Central memory CD8-positive, alpha-beta T cell (primary cell): ENCODE measurements around the gene UBE3B.

Experiments used
- ATAC-seq: fragments of 150-1000 bp; cut with Tn5 transposase; replicated peaks from 2 replicates; pipeline ENCODE4 v1.10.0; 2022; ENCODE audit warnings: mild to moderate bottlenecking, moderate FRiP score, moderate number of reproducible peaks; ENCODE audit not compliant: poor library complexity, severe bottlenecking; ENCODE audit errors: extremely low read depth
- DNase-seq, 2 donors: peaks; one replicate each; pipeline ENCODE4 v3.0.0; 2021; ENCODE audit warnings: low spot score in 2 of 2
- H3K27ac Mint-ChIP-seq: one replicate; pipeline ENCODE4 v1.8.0; 2022; ENCODE audit warnings: low read depth, mild to moderate bottlenecking, moderate library complexity, mixed read lengths
- H3K27me3 Mint-ChIP-seq: one replicate; pipeline ENCODE4 v1.8.0; 2022; ENCODE audit warnings: mixed read lengths
- H3K36me3 Mint-ChIP-seq: one replicate; pipeline ENCODE4 v1.8.0; 2022; ENCODE audit warnings: mild to moderate bottlenecking, moderate library complexity, mixed read lengths; ENCODE audit not compliant: insufficient read depth
- H3K4me1 Mint-ChIP-seq: one replicate; pipeline ENCODE4 v1.8.0; 2022; ENCODE audit warnings: mixed read lengths
- H3K4me3 Mint-ChIP-seq: one replicate; pipeline ENCODE4 v1.8.0; 2022; ENCODE audit warnings: mild to moderate bottlenecking, moderate library complexity, mixed read lengths
- H3K9me3 Mint-ChIP-seq: one replicate; pipeline ENCODE4 v1.8.0; 2022; ENCODE audit warnings: mixed read lengths

UBE3B gene

DNA sequence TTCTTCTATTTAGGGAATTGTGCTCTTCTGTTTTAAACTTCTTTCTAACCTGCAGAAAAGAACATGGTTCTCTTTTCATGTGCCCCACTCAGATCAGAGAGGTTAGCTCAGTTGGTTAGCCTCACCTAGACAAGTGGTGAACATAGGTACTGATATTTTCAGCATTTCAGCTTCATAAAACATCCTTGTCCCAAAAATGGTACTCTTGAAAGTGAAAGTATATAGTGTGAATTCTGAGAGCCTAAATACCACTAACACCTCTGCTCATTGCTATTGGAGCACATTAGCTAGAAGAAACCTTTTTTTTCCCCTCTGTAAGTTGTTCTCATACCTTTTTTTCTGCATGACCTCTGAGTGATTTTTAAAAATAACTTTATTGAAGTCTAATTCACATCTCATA lies 17.6 kb downstream of the UBE3B start:
- ATAC-seq (no peak), DNase-seq (no peak)
- H3K36me3 Mint-ChIP-seq = peaks cover 44% of the 10 kb centered on the region
- H3K4me3 Mint-ChIP-seq = no peak overlapping the region
- no peak overlapping the region for H3K27ac Mint-ChIP-seq
- H3K4me1 Mint-ChIP-seq = peaks cover 6% of the 10 kb centered on the region
- no peaks in the 10 kb centered on the region for H3K27me3 Mint-ChIP-seq
- H3K9me3 Mint-ChIP-seq = no peaks in the 10 kb centered on the region

DNA sequence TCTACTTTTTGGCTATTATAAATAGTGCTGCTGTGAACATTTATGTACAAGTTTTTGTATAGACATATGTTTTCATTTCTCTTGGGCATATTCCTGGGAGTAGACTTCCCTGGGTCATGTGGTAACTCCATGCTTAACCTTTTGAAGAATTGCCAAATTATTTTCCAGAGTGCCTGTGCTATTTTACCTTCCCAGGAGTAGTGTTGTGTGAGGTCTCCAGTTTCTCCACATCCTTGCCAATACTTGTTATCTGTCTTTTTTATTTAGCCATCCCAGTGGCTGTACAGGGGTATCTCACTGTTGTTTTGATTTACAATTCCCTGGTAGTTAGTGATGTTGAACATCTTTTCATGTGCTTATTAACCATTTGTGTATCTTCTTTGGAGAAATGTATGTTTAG lies 18.9 kb downstream of the UBE3B start:
- no peak for ATAC-seq
- Mint-ChIP-seq H3K9me3 (no peaks in the 10 kb centered on the region), H3K4me1 (peaks cover 6% of the 10 kb centered on the region), H3K27ac (no peak overlapping the region), H3K4me3 (no peak overlapping the region), H3K36me3 (peaks cover 45% of the 10 kb centered on the region), H3K27me3 (no peaks in the 10 kb centered on the region)
- DNase-seq = no peak

DNA sequence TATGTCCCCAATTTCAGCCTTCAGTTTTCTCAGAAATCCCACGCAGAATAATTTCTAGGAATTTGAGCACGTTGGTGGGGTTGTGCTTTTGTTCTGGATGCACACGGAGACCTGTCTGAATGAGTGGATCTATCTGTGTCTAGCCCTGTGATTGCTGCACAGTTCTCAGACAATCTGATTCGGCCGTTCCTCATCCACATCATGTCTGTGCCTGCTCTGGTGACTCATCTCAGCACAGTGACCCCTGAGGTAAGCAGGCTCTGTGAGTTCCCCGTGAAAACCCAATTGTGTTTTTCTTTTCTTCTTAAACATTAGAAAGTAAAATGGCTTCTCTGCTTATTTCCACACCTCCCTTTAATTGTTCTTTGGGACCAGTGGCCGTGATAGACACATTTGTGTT lies 20.2 kb downstream of the UBE3B start:
- no peak for ATAC-seq
- Mint-ChIP-seq H3K4me3 (no peak overlapping the region), H3K4me1 (peaks cover 6% of the 10 kb centered on the region), H3K9me3 (no peaks in the 10 kb centered on the region), H3K27ac (no peak overlapping the region), H3K36me3 (peaks cover 48% of the 10 kb centered on the region), H3K27me3 (no peaks in the 10 kb centered on the region)
- no peak for DNase-seq

- DNase-seq = no peak
- Mint-ChIP-seq H3K9me3 (no peaks in the 10 kb centered on the region), H3K36me3 (peaks cover 57% of the 10 kb centered on the region), H3K4me1 (peaks cover 9% of the 10 kb centered on the region), H3K27ac (no peak overlapping the region), H3K4me3 (no peak overlapping the region), H3K27me3 (no peaks in the 10 kb centered on the region)
- no peak for ATAC-seq
These were observed 23.2 kb downstream of the UBE3B start for GRCh38 chr12:109500406-109501185.

GRCh38 chr12:109501299-109501698 lies 23.9 kb downstream of the UBE3B start:
- no peaks in the 10 kb centered on the region for H3K9me3 Mint-ChIP-seq
- H3K27ac Mint-ChIP-seq = no peak overlapping the region
- DNase-seq = no peak
- H3K36me3 Mint-ChIP-seq = peaks cover 58% of the 10 kb centered on the region
- no peak overlapping the region for H3K4me3 Mint-ChIP-seq
- ATAC-seq = no peak
- H3K4me1 Mint-ChIP-seq = peaks cover 9% of the 10 kb centered on the region
- H3K27me3 Mint-ChIP-seq = no peaks in the 10 kb centered on the region

DNA sequence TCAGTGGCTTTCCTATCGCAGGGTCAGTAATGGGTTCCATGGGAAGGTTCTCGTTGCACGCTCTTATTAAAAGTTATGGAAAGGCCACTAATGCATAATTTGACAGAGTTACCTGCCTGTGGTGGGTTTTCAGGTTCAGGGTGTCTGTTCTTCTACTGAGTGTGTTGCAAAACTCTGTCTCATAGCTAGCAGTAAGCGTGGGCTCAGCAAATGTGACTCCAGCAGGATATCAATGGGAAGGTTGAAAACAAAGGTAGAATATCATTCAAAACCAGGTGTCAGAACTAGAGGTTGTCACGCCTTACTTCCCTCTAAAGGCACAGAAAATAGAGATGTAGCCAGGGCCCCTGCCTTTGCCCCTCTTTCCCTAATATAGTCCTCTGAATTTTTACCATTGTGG lies 24.9 kb downstream of the UBE3B start:
- peaks cover 9% of the 10 kb centered on the region for H3K4me1 Mint-ChIP-seq
- H3K36me3 Mint-ChIP-seq = peaks cover 62% of the 10 kb centered on the region
- no peaks in the 10 kb centered on the region for H3K9me3 Mint-ChIP-seq
- no peak overlapping the region for H3K27ac Mint-ChIP-seq
- H3K4me3 Mint-ChIP-seq = no peak overlapping the region
- no peaks in the 10 kb centered on the region for H3K27me3 Mint-ChIP-seq
- ATAC-seq (no peak), DNase-seq (no peak)

GRCh38 chr12:109503611-109504010 lies 26.2 kb downstream of the UBE3B start:
- ATAC-seq (no peak), DNase-seq (no peak)
- Mint-ChIP-seq H3K36me3 (peaks cover 60% of the 10 kb centered on the region), H3K27ac (no peak overlapping the region), H3K4me3 (no peak overlapping the region), H3K4me1 (peaks cover 9% of the 10 kb centered on the region), H3K9me3 (no peaks in the 10 kb centered on the region), H3K27me3 (no peaks in the 10 kb centered on the region)

GRCh38 chr12:109504068-109504467 lies 26.6 kb downstream of the UBE3B start:
- no peak for DNase-seq
- no peaks in the 10 kb centered on the region for H3K9me3 Mint-ChIP-seq
- no peaks in the 10 kb centered on the region for H3K27me3 Mint-ChIP-seq
- H3K4me1 Mint-ChIP-seq = peaks cover 9% of the 10 kb centered on the region
- H3K4me3 Mint-ChIP-seq = no peak overlapping the region
- H3K36me3 Mint-ChIP-seq = peaks cover 59% of the 10 kb centered on the region
- ATAC-seq = no peak
- peak overlapping the region; percentile 9 for H3K27ac Mint-ChIP-seq

DNA sequence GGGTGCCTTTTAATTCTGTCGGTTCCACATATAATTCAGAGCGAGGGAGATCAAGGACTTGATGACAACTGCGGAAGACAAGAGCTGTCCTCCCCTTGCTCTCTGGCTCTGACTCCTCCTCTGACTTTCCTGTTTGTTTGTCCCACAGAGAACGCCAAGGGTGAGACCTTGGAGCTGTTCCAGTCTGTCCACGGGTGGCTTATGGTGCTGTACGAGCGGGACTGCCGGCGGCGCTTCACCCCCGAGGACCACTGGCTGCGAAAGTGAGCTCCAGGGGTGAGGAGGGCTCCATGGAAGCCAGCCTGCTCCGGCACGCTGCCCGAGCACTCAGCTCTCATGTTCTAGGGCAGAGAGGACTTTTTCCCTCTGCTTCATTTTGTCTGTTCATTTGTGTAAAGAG lies 32.8 kb downstream of the UBE3B start:
- ATAC-seq (no peak), DNase-seq (no peak)
- Mint-ChIP-seq H3K4me1 (no peaks in the 10 kb centered on the region), H3K27ac (no peak overlapping the region), H3K9me3 (no peaks in the 10 kb centered on the region), H3K36me3 (peaks cover 54% of the 10 kb centered on the region), H3K27me3 (no peaks in the 10 kb centered on the region), H3K4me3 (no peak overlapping the region)

- Mint-ChIP-seq H3K27me3 (no peaks in the 10 kb centered on the region), H3K4me1 (no peaks in the 10 kb centered on the region), H3K27ac (no peak overlapping the region), H3K36me3 (peaks cover 52% of the 10 kb centered on the region), H3K4me3 (no peak overlapping the region), H3K9me3 (no peaks in the 10 kb centered on the region)
- no peak for DNase-seq
- ATAC-seq = no peak
These were observed 35.2 kb downstream of the UBE3B start for GRCh38 chr12:109512608-109513007.

DNA sequence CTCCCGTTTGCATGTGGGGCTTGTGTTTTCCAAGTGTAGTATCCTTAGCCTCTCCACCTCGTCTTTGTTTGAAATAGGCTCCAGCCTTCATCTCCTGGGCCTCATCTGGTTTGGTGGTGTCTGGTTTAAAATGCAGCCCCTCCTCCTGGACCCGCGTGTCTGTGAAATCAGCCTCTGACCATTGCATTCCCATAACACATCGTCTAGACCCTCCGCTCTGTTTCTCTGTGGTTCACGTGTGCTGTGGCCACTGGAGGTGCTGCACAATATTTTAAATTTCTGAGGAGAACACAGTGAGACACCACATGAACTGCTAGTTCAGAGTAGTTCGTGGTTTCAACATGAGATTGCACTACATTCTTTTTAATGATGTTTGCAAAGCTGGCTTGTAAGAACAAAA lies 35.6 kb downstream of the UBE3B start:
- H3K36me3 Mint-ChIP-seq = peaks cover 49% of the 10 kb centered on the region
- H3K9me3 Mint-ChIP-seq = no peaks in the 10 kb centered on the region
- DNase-seq = no peak
- H3K27ac Mint-ChIP-seq = no peak overlapping the region
- no peaks in the 10 kb centered on the region for H3K4me1 Mint-ChIP-seq
- no peak for ATAC-seq
- H3K27me3 Mint-ChIP-seq = no peaks in the 10 kb centered on the region
- no peak overlapping the region for H3K4me3 Mint-ChIP-seq

- Mint-ChIP-seq H3K27ac (no peak overlapping the region), H3K27me3 (no peaks in the 10 kb centered on the region), H3K4me1 (no peaks in the 10 kb centered on the region), H3K4me3 (no peak overlapping the region), H3K9me3 (no peaks in the 10 kb centered on the region), H3K36me3 (peaks cover 46% of the 10 kb centered on the region)
- DNase-seq = no peak
- no peak for ATAC-seq
These were observed 36.5 kb downstream of the UBE3B start for GRCh38 chr12:109513977-109514376.

DNA sequence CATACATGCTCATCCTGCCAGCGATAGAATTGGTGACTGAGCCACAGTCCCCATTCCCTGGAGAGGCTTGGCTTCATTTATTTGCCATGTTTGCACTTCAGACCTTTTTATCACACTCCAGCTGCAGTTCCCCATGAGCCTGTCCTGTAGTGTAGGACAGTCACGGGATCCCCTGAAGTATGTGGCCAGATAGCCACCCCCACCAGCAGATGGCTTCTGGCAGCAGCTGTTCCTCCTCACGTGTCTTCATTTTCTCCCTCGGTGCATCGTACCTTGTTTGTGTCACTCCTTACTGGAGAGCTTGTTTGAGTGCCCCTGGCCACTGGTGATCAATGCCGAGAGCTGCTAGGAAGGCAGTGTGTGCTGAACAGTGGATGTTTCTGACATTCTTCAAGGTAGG lies 40.2 kb downstream of the UBE3B start:
- H3K4me1 Mint-ChIP-seq = no peaks in the 10 kb centered on the region
- no peak for DNase-seq
- no peaks in the 10 kb centered on the region for H3K9me3 Mint-ChIP-seq
- ATAC-seq = no peak
- H3K4me3 Mint-ChIP-seq = no peak overlapping the region
- H3K27ac Mint-ChIP-seq = no peak overlapping the region
- H3K27me3 Mint-ChIP-seq = no peaks in the 10 kb centered on the region
- H3K36me3 Mint-ChIP-seq = peaks cover 35% of the 10 kb centered on the region
